Measurements from ENCODE around the gene RPL22. TPM values are rescaled to one million over a fixed set of nuclear protein-coding genes. Genes with fewer than 3 reads are reported as not detected.
A peak's percentile ranks its signal among the peaks of the same experiment; 100 is the strongest.

Gene RPL22
- total and polyA plus RNA-seq, 4 donors, result 186 to 985 (median 248) TPM

- Histone ChIP-seq H3K9ac (ENCODE audit: insufficient read depth in 1 of 2, low read length in 2 of 2) (no peak overlapping the region), H3K27me3 (ENCODE audit: control insufficient read depth in 3 of 3, insufficient read depth in 3 of 3, low read length in 2 of 3) (peaks cover 0 to 25% (median 3%) of the 10 kb centered on the region in 3 donors), H3K4me3 (no peak overlapping the region), H3K27ac (ENCODE audit: low read depth in 1 of 2, low read length in 1 of 2) (no peak overlapping the region), H3K36me3 (ENCODE audit: control insufficient read depth in 4 of 4, insufficient read depth in 4 of 4, low read length in 4 of 4) (no peaks in the 10 kb centered on the region), H3K4me1 (ENCODE audit: control insufficient read depth in 5 of 5, insufficient read depth in 5 of 5, low read length in 5 of 5) (no peaks in the 10 kb centered on the region), H3K9me3 (ENCODE audit: control insufficient read depth in 4 of 4, insufficient read depth in 3 of 4, low read length in 3 of 4) (no peaks in the 10 kb centered on the region)
- ATAC-seq (ENCODE audit: insufficient read depth, low FRiP score) (no peak), DNase-seq (no peak)
- TF ChIP-seq, protein P1, sequence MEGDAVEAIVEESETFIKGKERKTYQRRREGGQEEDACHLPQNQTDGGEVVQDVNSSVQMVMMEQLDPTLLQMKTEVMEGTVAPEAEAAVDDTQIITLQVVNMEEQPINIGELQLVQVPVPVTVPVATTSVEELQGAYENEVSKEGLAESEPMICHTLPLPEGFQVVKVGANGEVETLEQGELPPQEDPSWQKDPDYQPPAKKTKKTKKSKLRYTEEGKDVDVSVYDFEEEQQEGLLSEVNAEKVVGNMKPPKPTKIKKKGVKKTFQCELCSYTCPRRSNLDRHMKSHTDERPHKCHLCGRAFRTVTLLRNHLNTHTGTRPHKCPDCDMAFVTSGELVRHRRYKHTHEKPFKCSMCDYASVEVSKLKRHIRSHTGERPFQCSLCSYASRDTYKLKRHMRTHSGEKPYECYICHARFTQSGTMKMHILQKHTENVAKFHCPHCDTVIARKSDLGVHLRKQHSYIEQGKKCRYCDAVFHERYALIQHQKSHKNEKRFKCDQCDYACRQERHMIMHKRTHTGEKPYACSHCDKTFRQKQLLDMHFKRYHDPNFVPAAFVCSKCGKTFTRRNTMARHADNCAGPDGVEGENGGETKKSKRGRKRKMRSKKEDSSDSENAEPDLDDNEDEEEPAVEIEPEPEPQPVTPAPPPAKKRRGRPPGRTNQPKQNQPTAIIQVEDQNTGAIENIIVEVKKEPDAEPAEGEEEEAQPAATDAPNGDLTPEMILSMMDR (IDR thresholded peaks at IDR 0.05; ENCODE audit: control extremely low read depth, extremely low read depth), result no peak
- WGBS, 2 donors, result 84 to 88% methylated on average over 4 of the region's 4 CpGs
Observed at GRCh38 chr1:6143395-6143794, 56.0 kb downstream of the RPL22 start.

- DNase-seq (no peak), ATAC-seq (ENCODE audit: insufficient read depth, low FRiP score) (no peak)
- Histone ChIP-seq H3K27me3 (ENCODE audit: control insufficient read depth in 3 of 3, insufficient read depth in 3 of 3, low read length in 2 of 3) (peaks cover 0 to 18% (median 0%) of the 10 kb centered on the region in 3 donors), H3K36me3 (ENCODE audit: control insufficient read depth in 4 of 4, insufficient read depth in 4 of 4, low read length in 4 of 4) (no peaks in the 10 kb centered on the region), H3K4me1 (ENCODE audit: control insufficient read depth in 5 of 5, insufficient read depth in 5 of 5, low read length in 5 of 5) (no peaks in the 10 kb centered on the region), H3K9me3 (ENCODE audit: control insufficient read depth in 4 of 4, insufficient read depth in 3 of 4, low read length in 3 of 4) (no peaks in the 10 kb centered on the region), H3K9ac (ENCODE audit: insufficient read depth in 1 of 2, low read length in 2 of 2) (no peak overlapping the region), H3K27ac (ENCODE audit: low read depth in 1 of 2, low read length in 1 of 2) (no peak overlapping the region), H3K4me3 (no peak overlapping the region)
- TF ChIP-seq, protein P1 (IDR thresholded peaks at IDR 0.05; ENCODE audit: control extremely low read depth, extremely low read depth), result no peak
- 81 to 91% methylated on average over 4 of the region's 4 CpGs for WGBS, 2 donors
Observed at GRCh38 chr1:6142734-6143133, 56.7 kb downstream of the RPL22 start.

DNA sequence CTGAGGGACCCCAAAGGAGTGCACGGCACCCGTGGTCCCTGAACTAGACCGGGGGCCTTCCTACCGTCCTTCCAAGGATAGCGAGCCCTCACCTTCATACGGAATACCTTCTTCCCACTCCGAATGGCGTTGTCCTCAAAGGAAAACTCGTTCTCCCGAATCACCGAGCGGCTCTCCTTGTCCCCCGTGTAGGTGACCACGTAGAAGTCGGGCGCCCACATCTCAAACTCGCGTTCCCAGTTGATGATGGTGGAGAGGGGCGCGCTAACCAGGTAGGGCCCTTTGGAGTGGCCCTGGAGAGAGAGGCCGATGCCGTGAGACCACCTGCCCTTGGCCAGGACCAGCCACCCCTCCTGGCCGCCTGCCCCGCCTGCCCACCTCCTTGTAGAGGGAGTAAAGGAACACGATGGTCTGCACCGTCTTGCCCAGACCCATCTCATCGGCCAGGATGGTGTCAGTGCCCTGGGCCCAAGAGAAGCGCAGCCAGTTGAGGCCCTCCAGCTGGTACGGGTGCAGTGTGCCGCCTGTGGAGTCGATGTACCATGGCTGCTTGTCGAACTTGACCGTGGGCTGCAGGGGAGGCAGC is 57.3 kb downstream of the RPL22 start:
- no peak for DNase-seq
- Histone ChIP-seq H3K4me3 (no peak overlapping the region), H3K36me3 (ENCODE audit: control insufficient read depth in 4 of 4, insufficient read depth in 4 of 4, low read length in 4 of 4) (no peaks in the 10 kb centered on the region), H3K27me3 (ENCODE audit: control insufficient read depth in 3 of 3, insufficient read depth in 3 of 3, low read length in 2 of 3) (peaks cover 0 to 14% (median 0%) of the 10 kb centered on the region in 3 donors), H3K27ac (ENCODE audit: low read depth in 1 of 2, low read length in 1 of 2) (no peak overlapping the region), H3K9me3 (ENCODE audit: control insufficient read depth in 4 of 4, insufficient read depth in 3 of 4, low read length in 3 of 4) (no peaks in the 10 kb centered on the region), H3K4me1 (ENCODE audit: control insufficient read depth in 5 of 5, insufficient read depth in 5 of 5, low read length in 5 of 5) (no peaks in the 10 kb centered on the region), H3K9ac (ENCODE audit: insufficient read depth in 1 of 2, low read length in 2 of 2) (no peak overlapping the region)
- 94% methylated on average over 33 of the region's 33 CpGs for WGBS, 2 donors
- no peak for ATAC-seq (ENCODE audit: insufficient read depth, low FRiP score)
- TF ChIP-seq, protein P1 (IDR thresholded peaks at IDR 0.05; ENCODE audit: control extremely low read depth, extremely low read depth), result no peak

GRCh38 chr1:6141592-6141991 is 57.8 kb downstream of the RPL22 start:
- H3K9ac ChIP-seq (ENCODE audit: insufficient read depth in 1 of 2, low read length in 2 of 2), result no peak overlapping the region
- no peaks in the 10 kb centered on the region for H3K9me3 ChIP-seq (ENCODE audit: control insufficient read depth in 4 of 4, insufficient read depth in 3 of 4, low read length in 3 of 4)
- no peaks in the 10 kb centered on the region for H3K36me3 ChIP-seq (ENCODE audit: control insufficient read depth in 4 of 4, insufficient read depth in 4 of 4, low read length in 4 of 4)
- ATAC-seq (ENCODE audit: insufficient read depth, low FRiP score) (no peak), DNase-seq (peak in 1 of 3 donors; percentile 12)
- no peaks in the 10 kb centered on the region for H3K4me1 ChIP-seq (ENCODE audit: control insufficient read depth in 5 of 5, insufficient read depth in 5 of 5, low read length in 5 of 5)
- WGBS, 2 donors, result 28 to 37% methylated on average over 7 of the region's 7 CpGs
- TF ChIP-seq, protein P1 (IDR thresholded peaks at IDR 0.05; ENCODE audit: control extremely low read depth, extremely low read depth), result no peak
- peaks cover 0 to 10% (median 0%) of the 10 kb centered on the region in 3 donors for H3K27me3 ChIP-seq (ENCODE audit: control insufficient read depth in 3 of 3, insufficient read depth in 3 of 3, low read length in 2 of 3)
- H3K4me3 ChIP-seq, result no peak overlapping the region
- H3K27ac ChIP-seq (ENCODE audit: low read depth in 1 of 2, low read length in 1 of 2), result no peak overlapping the region
